ENCODE data around the gene MAIP1. TPM values are rescaled to one million over a fixed set of nuclear protein-coding genes. Genes with fewer than 3 reads are reported as not detected.

Gene MAIP1
- polyA plus RNA-seq, 2 of the 4 experiments (the other 2 are of a cell fraction), result 36.9 to 50.9 TPM

DNA sequence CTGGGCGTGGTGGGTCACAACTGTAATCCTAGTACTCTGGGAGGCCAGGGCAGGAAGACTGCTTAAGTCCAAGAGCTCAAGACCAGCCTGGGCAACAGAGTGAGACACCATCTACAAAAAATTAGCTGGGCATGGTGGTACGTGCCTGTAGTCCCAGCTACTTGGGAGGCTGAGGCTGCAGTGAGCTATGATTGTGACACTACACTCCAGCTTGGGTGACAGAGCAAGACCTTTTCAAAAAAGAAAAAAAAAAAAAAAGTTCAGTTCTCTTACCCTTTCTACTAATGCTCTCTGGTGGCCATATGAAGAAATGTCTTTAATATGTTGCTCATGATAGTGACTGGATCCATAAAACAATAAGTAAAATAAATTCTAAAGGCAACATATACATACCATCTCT lies 15.0 kb upstream of the MAIP1 start:
- peak; percentile 16 to 41 for DNase-seq (ENCODE audit: low read depth in 1 of 2, low spot score in 1 of 2)
- H3K9me3 ChIP-seq, result no peaks in the 10 kb centered on the region
- WGBS (ENCODE audit: missing lambda C conversion rate), result 95% methylated on average over 2 of the region's 2 CpGs
- POLR2A ChIA-PET, result interaction anchor here (0.8 kb wide), 1 partner anchor 29 kb away, joined by 4 read pairs; the partner anchor contains the start of gene C2orf69
- peak; percentile 70 to 88 for ATAC-seq
- H3K4me3 ChIP-seq, result no peak overlapping the region
- CTCF ChIA-PET, result interaction anchor here (0.6 to 2.6 kb wide), 8 partner anchors 9 to 1627 kb away, joined by 3 to 10 read pairs (median 6); no protein-coding TSS in a partner anchor
- no peak for FAIRE-seq
- H3K27ac ChIP-seq, result no peak overlapping the region
- TF ChIP-seq, protein P1, sequence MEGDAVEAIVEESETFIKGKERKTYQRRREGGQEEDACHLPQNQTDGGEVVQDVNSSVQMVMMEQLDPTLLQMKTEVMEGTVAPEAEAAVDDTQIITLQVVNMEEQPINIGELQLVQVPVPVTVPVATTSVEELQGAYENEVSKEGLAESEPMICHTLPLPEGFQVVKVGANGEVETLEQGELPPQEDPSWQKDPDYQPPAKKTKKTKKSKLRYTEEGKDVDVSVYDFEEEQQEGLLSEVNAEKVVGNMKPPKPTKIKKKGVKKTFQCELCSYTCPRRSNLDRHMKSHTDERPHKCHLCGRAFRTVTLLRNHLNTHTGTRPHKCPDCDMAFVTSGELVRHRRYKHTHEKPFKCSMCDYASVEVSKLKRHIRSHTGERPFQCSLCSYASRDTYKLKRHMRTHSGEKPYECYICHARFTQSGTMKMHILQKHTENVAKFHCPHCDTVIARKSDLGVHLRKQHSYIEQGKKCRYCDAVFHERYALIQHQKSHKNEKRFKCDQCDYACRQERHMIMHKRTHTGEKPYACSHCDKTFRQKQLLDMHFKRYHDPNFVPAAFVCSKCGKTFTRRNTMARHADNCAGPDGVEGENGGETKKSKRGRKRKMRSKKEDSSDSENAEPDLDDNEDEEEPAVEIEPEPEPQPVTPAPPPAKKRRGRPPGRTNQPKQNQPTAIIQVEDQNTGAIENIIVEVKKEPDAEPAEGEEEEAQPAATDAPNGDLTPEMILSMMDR (IDR thresholded peaks at IDR 0.05), result peak; percentile 43
- TF ChIP-seq RAD21 (conservative IDR thresholded peaks at IDR 0.05 in 1 of 2, IDR thresholded peaks at IDR 0.05 in 1 of 2) (peak; percentile 48 to 59; a peak in 4 of 5 replicates), SMC3 (IDR thresholded peaks at IDR 0.05) (peak; percentile 43; the same call in 2 of the 3 replicates), CBX2 (IDR thresholded peaks at IDR 0.05; ENCODE audit: borderline replicate concordance, low read depth) (no peak)
- H3K4me2 ChIP-seq, result no peak overlapping the region
- peaks cover 10% of the 10 kb centered on the region; the same call in 1 of the 3 replicates for H3K4me1 ChIP-seq

DNA sequence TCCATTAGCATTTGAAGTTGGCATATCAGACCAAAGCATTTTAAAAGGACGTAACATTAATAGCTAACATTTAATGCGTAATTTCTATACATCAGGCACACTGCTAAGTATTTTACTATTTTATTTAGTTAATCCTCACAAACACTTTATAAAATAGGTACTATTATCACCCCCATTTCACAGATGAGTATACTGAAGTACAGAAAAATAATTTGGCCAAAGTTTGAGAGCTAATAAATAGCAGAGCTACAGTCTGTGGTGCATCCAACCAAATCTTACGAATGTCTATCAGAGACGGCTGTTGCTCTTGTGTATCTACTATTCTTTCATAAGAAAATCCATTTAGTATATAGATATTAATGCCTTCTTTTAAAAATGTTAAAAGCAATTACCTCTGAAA lies 12.0 kb upstream of the MAIP1 start:
- Histone ChIP-seq H3K4me3 (no peak overlapping the region), H3K4me1 (no peaks in the 10 kb centered on the region), H3K4me2 (no peak overlapping the region), H3K27ac (no peak overlapping the region), H3K9me3 (no peaks in the 10 kb centered on the region)
- FAIRE-seq, result no peak
- no peak for TF ChIP-seq JUN (IDR thresholded peaks at IDR 0.05)
- WGBS (ENCODE audit: missing lambda C conversion rate), result 94% methylated on average over 4 of the region's 4 CpGs
- DNase-seq (ENCODE audit: low read depth in 1 of 2, low spot score in 1 of 2), result no peak
- ChIA-PET POLR2A (interaction anchor here (0.5 kb wide), 1 partner anchor 13 kb away, joined by 3 read pairs; no protein-coding TSS in a partner anchor), CTCF (interaction anchor here (1.7 kb wide), 1 partner anchor 760 kb away, joined by 6 read pairs; no protein-coding TSS in a partner anchor)
- ATAC-seq, result no peak

- H3K27ac ChIP-seq, result no peak overlapping the region
- H3K4me2 ChIP-seq, result no peak overlapping the region
- no peaks in the 10 kb centered on the region for H3K4me1 ChIP-seq
- DNase-seq (ENCODE audit: low read depth in 1 of 2, low spot score in 1 of 2), result no peak
- H3K9me3 ChIP-seq, result no peaks in the 10 kb centered on the region
- FAIRE-seq, result no peak
- ChIA-PET POLR2A (no interaction called here), CTCF (interaction anchor here (1.1 to 1.2 kb wide), 2 partner anchors 9 to 535 kb away, joined by 3 to 4 read pairs; no protein-coding TSS in a partner anchor)
- no peak overlapping the region for H3K4me3 ChIP-seq
- ATAC-seq, result no peak
- TF ChIP-seq KDM1A (IDR thresholded peaks at IDR 0.05; ENCODE audit: low read depth) (no peak), KDM5A (IDR thresholded peaks at IDR 0.05) (no peak), HEYL (CRISPR knock-in tag; IDR thresholded peaks at IDR 0.05) (no peak), FOSB (CRISPR knock-in tag; IDR thresholded peaks at IDR 0.05) (no peak), RFX5 (IDR thresholded peaks at IDR 0.05) (no peak), HOXA7 (CRISPR knock-in tag; IDR thresholded peaks at IDR 0.05) (no peak)
- WGBS (ENCODE audit: missing lambda C conversion rate), result 88% methylated on average over 1 of the region's 1 CpG
Measured at GRCh38 chr2:199946196-199946595, 9.2 kb upstream of the MAIP1 start.

DNA sequence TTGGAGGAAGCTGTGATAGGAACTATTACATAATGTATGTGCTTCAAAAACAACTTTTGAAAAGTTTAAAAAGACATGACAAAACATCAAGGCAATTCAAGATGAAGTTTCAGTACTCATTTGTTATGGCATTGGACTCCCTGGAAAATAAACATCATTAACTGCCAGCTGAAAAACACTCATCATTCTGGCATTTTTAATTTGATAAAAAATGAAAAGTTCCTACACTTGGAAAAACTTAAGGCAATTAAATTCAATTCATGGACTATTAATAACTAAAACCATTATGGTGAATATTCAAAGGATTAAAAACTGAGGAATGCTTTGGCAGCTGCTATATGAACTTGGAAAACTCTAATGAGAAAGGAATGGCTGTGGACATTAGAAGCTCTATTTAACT lies 8.5 kb upstream of the MAIP1 start:
- Histone ChIP-seq H3K9me3 (no peaks in the 10 kb centered on the region), H3K4me1 (no peaks in the 10 kb centered on the region), H3K4me2 (no peak overlapping the region), H3K27ac (no peak overlapping the region), H3K4me3 (no peak overlapping the region)
- TF ChIP-seq HMGXB4 (CRISPR knock-in tag; IDR thresholded peaks at IDR 0.05; ENCODE audit: borderline replicate concordance) (no peak), BHLHE40 (IDR thresholded peaks at IDR 0.05; ENCODE audit: low read depth, low read length) (no peak), TP53 (CRISPR knock-in tag; IDR thresholded peaks at IDR 0.05) (no peak), RFX5 (IDR thresholded peaks at IDR 0.05) (no peak)
- CTCF ChIA-PET, result interaction anchor here (0.6 to 1.1 kb wide), 2 partner anchors 8 to 9 kb away, joined by 3 to 4 read pairs; no protein-coding TSS in a partner anchor
- POLR2A ChIA-PET, result no interaction called here
- FAIRE-seq (no peak), DNase-seq (ENCODE audit: low read depth in 1 of 2, low spot score in 1 of 2) (no peak), ATAC-seq (no peak)

All from A549 (cell line).